GM19043 (cell line): ENCODE data around the gene B3GALT4.
A peak's percentile ranks its signal among the peaks of the same experiment; 100 is the strongest.

ENCODE experiments used
- ATAC-seq: cut with Tn5 transposase; IDR thresholded peaks from one replicate; pipeline ENCODE4 v1.9.1; 2021; ENCODE audit warnings: low read depth; ENCODE audit not compliant: unreplicated experiment

Gene B3GALT4

GRCh38 chr6:33313709-33314514 lies 37.0 kb downstream of the B3GALT4 start, which contains the start of gene TAPBP:
Gene TAPBP (minus strand): TSS chr6:33314078. CDS start chr6:33314041, 37 bp downstream.
- ATAC-seq: no peak

GRCh38 chr6:33314515-33314942 lies 37.6 kb downstream of the B3GALT4 start:
- ATAC-seq: no peak

GRCh38 chr6:33314943-33315792 lies 38.2 kb downstream of the B3GALT4 start:
- no peak for ATAC-seq

- no peak for ATAC-seq
Measured at GRCh38 chr6:33315793-33316602, 39.1 kb downstream of the B3GALT4 start.

GRCh38 chr6:33316603-33317418 lies 39.9 kb downstream of the B3GALT4 start:
- no peak for ATAC-seq

- no peak for ATAC-seq
Measured at GRCh38 chr6:33317419-33317668, 40.4 kb downstream of the B3GALT4 start.

- ATAC-seq: peak; percentile 56
Measured at GRCh38 chr6:33317669-33318425, 40.9 kb downstream of the B3GALT4 start, which contains the start of gene ZBTB22. Gene ZBTB22 (minus strand): TSS chr6:33317744. CDS start chr6:33316916, 828 bp downstream.

GRCh38 chr6:33318426-33319073 lies 41.6 kb downstream of the B3GALT4 start:
- no peak for ATAC-seq

- ATAC-seq: no peak
Measured at GRCh38 chr6:33319939-33320314, 43.0 kb downstream of the B3GALT4 start.

GRCh38 chr6:33320315-33321181 lies 43.6 kb downstream of the B3GALT4 start:
- ATAC-seq: no peak

GRCh38 chr6:33321227-33321626 lies 44.3 kb downstream of the B3GALT4 start:
- ATAC-seq: no peak

GRCh38 chr6:33323623-33323948 lies 46.7 kb downstream of the B3GALT4 start:
- no peak for ATAC-seq

GRCh38 chr6:33324125-33324524 lies 47.2 kb downstream of the B3GALT4 start:
- ATAC-seq: no peak
